Duodenal mucosa (tissue), 2 donors: ENCODE data around the gene SLC48A1.

Experiments used
- H3K27ac ChIP-seq: one replicate; pipeline ENCODE4 v1.7.0; 2013; ENCODE audit warnings: low read depth, low read length
- H3K27me3 ChIP-seq, 2 donors: one replicate each; pipeline ENCODE4 v1.7.0; 2013; ENCODE audit warnings: low read length in 2 of 2, control low read depth in 1 of 2; ENCODE audit not compliant: insufficient read depth in 2 of 2, control insufficient read depth in 1 of 2
- H3K36me3 ChIP-seq, 2 donors: one replicate each; pipeline ENCODE4 v1.7.0; 2013; ENCODE audit warnings: low read length in 2 of 2, control low read depth in 1 of 2; ENCODE audit not compliant: insufficient read depth in 2 of 2, control insufficient read depth in 1 of 2
- H3K4me1 ChIP-seq, 2 donors: one replicate each; pipeline ENCODE4 v1.7.0; 2013; ENCODE audit warnings: low read length in 2 of 2, control low read depth in 1 of 2; ENCODE audit not compliant: insufficient read depth in 2 of 2, control insufficient read depth in 1 of 2
- H3K4me3 ChIP-seq, 2 donors: one replicate each; pipeline ENCODE4 v1.7.0; 2013; ENCODE audit warnings: low read length in 2 of 2, low read depth in 1 of 2
- H3K9ac ChIP-seq, 2 donors: one replicate each; pipeline ENCODE4 v1.7.0; 2013; ENCODE audit warnings: low read length in 2 of 2, low read depth in 1 of 2
- H3K9me3 ChIP-seq, 2 donors: one replicate each; pipeline ENCODE4 v1.7.0; 2013; ENCODE audit warnings: low read length in 2 of 2, control low read depth in 1 of 2; ENCODE audit not compliant: control insufficient read depth in 1 of 2

SLC48A1 gene

DNA sequence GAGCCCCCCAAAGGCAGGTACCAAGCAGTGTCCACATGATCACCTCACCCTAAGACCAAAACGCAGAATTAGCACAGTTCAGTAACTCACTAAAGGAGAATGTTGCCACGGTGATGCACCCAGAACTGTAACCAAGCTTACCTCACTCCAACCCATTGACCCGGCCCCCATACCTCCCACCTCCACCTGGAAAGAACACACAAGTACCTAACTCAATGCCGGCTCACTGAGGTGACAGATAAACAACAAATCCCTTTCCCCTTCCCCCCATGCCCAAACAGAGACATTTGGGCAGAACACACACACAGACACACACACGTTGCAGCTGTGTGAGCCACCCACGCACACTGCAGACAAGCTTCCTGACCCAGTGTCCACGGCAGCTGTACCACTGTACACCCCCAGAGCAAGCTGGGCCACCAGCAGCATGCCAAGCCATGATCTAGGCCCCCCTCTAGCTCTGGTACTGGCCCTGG, 15.6 kb upstream of the SLC48A1 start:
- H3K4me3 ChIP-seq, result peak overlapping the region; percentile 41 to 75
- no peak overlapping the region for H3K9ac ChIP-seq
- peaks cover 54 to 59% of the 10 kb centered on the region in 2 donors for H3K4me1 ChIP-seq

DNA sequence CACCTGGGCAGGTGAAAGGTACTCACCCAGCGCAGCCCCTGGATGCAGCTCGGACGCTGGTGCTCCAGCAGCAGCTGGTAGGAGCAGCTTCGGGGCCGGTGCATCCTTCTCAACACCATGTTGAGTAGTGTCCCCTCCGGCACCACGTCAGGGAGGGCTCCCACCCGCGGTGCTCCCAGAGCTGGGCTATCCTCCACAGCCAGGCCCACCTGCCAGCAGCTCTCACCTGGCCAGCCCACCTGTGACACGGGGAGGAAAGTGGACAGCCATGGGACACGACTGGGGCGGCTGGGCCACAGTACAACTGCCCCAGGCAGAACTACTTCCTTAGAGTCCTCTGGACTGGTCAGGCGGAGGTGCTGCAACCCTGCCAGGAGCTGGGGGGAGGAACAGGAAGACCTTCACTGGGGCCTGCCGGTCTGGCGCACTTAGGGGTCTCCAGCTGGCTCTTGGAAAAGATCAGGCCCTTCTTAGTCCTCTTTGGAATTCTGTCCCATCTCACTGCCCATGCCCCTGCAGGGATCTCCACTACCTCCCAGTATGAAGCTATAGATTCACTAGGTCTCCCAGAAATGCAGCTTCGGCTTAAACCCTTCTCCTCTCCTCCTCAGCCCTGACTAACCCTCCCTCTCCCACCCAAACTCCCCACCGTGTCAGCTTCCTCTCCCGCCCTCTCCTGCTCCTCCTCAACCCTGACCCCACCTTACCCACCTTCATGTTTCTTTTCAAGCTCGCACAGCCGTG, 15.0 kb upstream of the SLC48A1 start:
- Histone ChIP-seq H3K36me3 (no peaks in the 10 kb centered on the region), H3K9ac (peak overlapping the region; percentile 20 to 70), H3K27ac (peak overlapping the region; percentile 57), H3K4me1 (peaks cover 52 to 59% of the 10 kb centered on the region in 2 donors), H3K4me3 (peak overlapping the region; percentile 75 to 83), H3K27me3 (no peaks in the 10 kb centered on the region), H3K9me3 (no peaks in the 10 kb centered on the region)

More for the DNA sequence above, 15.6 kb upstream of the SLC48A1 start:
- Histone ChIP-seq H3K9me3 (no peaks in the 10 kb centered on the region), H3K36me3 (no peaks in the 10 kb centered on the region), H3K27ac (peak overlapping the region; percentile 57), H3K27me3 (no peaks in the 10 kb centered on the region)

DNA sequence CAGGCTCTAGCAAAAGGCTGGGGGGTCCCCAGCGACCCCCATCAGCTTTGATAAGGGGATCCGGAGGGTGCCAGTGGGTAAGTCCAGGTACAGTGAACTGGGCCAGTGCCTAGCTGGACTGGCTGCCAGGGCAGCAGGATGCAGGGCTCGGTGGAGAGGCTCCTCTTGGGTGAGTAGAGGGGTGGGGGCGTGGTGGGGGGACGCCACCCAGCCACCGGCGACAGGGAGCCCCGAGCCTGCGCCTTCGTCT, 14.5 kb upstream of the SLC48A1 start:
- Histone ChIP-seq H3K9me3 (no peaks in the 10 kb centered on the region), H3K9ac (peak overlapping the region; percentile 20 to 70), H3K36me3 (no peaks in the 10 kb centered on the region), H3K4me1 (peaks cover 47 to 54% of the 10 kb centered on the region in 2 donors), H3K27me3 (no peaks in the 10 kb centered on the region), H3K27ac (peak overlapping the region; percentile 57), H3K4me3 (peak overlapping the region; percentile 75 to 83)

DNA sequence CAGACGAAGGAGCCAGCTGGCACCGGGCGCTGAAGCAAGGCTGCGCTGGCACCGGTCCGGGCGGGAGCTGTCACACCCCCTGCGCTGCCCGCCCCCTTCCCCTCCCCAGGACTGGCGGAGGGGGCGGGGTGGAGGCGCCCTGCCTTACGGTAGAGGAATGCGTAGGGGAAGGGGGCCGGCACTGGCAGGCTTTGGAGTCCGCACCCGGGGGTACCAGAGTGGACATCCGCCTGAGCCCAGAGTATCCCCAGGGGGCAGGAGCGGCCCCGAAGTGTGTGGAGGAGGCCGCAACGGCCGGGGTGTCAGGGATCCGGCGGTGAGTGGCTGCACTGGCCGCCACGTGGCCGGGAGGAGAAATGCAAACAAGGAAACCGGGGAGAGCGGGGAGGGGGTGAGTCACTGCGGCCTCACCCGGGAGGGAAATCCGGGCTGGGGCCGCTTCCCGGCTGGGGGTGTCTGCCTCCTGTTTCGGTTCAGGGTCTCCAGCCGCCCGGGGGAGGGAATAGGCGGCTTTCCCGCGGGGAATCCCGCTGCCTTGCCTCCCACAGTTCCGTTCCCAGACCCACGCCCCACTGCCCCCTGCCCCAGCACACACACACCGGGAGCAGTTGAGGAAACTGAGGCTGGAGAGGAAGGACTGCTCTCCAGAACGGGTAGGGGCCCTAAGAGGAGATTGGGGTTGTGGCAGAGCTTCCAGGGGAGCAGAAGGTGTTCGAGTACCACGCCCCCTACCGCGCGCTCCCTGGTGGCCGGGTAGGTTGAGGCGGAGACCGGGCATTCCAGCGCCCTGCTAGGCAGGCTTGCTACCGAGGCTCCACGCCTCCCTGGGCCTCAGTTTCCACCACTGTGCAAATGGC, 14.0 kb upstream of the SLC48A1 start, which contains the start of gene RAPGEF3:
TSS of gene RAPGEF3 (minus strand) at position 47 of the 857 bp plus-strand sequence. CDS start 324 bp downstream, outside the sequence.
- H3K9me3 ChIP-seq, result no peaks in the 10 kb centered on the region
- peak within 1 kb of the TSS; percentile 57 for H3K27ac ChIP-seq
- no peaks in the 10 kb centered on the region for H3K27me3 ChIP-seq
- peaks cover 42 to 48% of the 10 kb centered on the region in 2 donors for H3K4me1 ChIP-seq
- peak within 1 kb of the TSS; percentile 70 to 75 for H3K9ac ChIP-seq
- H3K4me3 ChIP-seq, result peak within 1 kb of the TSS; percentile 75 to 83
- no peaks in the 10 kb centered on the region for H3K36me3 ChIP-seq

DNA sequence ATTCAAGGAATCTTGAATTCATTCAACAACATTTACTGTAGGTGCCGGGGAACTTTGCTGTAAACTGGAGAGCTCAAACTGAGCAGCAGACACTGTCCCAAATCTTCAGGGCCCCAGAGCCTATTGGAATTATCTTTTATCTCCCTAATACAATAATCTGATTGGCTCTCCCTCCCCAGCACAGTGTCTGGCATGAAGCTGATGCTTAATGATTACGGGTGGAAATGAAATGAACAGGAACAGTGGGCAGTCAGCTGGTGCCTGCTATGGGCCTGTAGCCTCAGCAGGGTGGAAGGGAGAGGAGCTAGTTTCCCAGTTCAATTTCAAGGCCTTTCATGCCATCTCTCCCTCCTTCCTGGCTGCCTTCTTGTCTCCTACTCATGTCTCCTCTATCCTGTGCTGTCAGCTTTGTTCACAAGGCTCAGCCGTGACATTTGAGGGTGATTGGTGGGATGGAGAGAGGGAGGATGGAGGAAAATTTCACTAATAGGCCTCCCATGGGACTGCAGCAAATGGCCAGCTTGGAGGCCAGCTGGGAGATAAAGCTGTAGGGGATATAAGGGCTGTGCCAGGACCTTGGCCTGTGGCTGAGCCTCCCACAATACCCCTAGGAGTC, 10.1 kb upstream of the SLC48A1 start:
- no peaks in the 10 kb centered on the region for H3K27me3 ChIP-seq
- H3K4me1 ChIP-seq, result peaks cover 11 to 14% of the 10 kb centered on the region in 2 donors
- no peak overlapping the region for H3K4me3 ChIP-seq
- no peaks in the 10 kb centered on the region for H3K9me3 ChIP-seq
- no peaks in the 10 kb centered on the region for H3K36me3 ChIP-seq
- no peak overlapping the region for H3K27ac ChIP-seq
- no peak overlapping the region for H3K9ac ChIP-seq

DNA sequence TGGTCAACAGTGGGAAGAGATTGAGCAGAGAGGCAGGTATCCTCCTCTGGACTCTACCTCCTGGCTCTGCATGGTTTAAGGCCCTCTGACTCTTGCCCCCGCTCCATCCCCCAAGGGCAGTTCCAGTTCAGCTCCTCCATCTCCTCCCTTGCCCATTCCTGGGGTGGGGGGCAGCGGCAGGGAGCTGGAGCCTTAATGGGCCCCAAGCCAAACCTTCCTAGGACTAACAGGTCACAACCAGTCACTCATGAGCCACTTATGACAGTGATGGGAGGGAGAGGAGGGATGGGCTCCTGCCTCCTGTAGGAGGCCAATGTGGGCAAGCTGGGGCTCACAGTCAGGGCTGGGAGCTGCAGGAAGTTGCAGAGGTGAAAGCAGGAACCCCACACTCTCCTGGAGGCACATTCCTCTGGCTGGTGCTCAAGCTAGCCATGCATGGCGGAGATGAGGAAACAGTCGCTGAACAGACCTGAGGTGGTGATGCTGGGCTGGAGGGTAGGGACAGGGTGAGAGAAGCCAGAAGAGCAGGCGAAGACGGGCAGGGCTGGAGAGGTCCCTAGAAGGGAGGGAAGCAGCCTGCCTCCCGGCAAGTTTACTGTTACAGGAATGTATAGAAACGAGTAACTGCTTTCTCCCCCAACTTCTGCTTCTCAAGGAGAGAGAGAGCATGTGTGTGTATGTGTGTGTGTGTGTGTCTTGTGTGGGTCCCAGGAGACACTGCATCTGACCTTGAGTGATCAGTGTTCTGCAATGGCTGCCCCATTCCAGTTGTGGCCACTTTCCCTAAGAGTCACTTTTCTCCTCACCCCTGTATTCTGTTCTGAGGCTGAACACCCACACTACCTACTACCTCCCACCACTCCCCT, 9.3 kb upstream of the SLC48A1 start:
- H3K9ac ChIP-seq, result no peak overlapping the region
- H3K27ac ChIP-seq, result no peak overlapping the region

DNA sequence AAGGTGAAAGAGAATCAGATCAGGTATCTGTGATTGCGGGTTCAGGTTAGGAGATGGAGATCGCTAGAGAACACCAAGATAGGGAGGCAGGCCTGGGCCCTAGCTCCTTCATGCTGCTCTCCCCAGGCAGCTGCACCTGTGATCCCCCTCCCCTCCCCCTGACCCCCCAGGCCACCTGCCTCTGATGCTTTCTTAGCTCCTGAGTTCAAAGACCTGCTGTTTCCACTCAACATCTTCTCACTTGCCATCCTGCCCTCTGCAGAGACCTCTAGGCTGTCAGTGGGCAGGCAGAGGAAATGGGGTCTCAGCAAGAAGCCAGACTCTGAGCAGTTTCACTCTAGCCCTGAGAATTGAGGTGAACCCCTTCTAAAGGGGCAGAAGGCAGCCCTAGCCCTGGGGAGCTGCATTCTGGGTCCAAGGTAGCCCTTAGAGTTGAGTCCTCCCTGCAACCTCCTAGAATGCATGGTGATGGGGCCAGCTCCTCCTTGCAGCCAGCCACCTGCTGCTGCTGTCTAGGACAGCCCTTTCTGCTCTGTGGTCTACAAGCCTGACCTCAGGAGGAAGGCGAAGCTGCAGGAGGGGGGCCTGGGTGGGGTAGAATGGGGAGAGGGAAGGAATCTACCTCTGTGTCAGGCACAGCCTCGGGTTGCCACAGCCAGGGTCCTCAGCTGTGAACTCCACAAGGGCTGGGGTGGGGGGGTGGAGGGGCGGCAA, 6.4 kb upstream of the SLC48A1 start:
- H3K27me3 ChIP-seq, result no peaks in the 10 kb centered on the region
- no peaks in the 10 kb centered on the region for H3K9me3 ChIP-seq
- no peaks in the 10 kb centered on the region for H3K4me1 ChIP-seq
- no peak overlapping the region for H3K4me3 ChIP-seq
- no peak overlapping the region for H3K27ac ChIP-seq
- H3K9ac ChIP-seq, result no peak overlapping the region
- H3K36me3 ChIP-seq, result no peaks in the 10 kb centered on the region

More for the DNA sequence above, 9.3 kb upstream of the SLC48A1 start:
- no peak overlapping the region for H3K4me3 ChIP-seq
- no peaks in the 10 kb centered on the region for H3K27me3 ChIP-seq
- no peaks in the 10 kb centered on the region for H3K9me3 ChIP-seq
- no peaks in the 10 kb centered on the region for H3K36me3 ChIP-seq
- H3K4me1 ChIP-seq, result peaks cover 5 to 7% of the 10 kb centered on the region in 2 donors

DNA sequence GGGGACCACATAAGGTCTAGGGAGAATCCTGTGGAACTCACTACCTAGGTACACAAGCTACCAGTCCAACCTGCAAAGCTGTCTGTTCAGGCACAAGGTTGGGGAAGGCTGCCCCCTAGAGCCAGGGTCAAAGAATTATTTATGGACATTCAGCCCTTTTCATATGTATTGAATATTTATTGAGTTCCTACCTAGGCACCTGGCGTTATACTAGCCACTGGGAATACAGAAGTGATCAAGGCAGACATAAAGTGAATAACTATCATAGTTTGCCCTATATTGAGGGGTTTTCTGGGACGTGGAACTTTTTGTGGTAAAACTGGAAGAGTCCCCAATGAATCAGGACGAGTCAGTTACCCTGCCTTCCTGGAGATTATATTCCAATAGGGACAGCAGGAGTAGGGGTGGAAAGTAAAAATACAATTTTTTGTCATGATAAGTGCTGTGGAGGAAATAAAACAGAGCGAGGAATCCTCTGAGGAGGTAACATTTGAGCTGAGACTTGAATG, 5.8 kb upstream of the SLC48A1 start:
- no peaks in the 10 kb centered on the region for H3K36me3 ChIP-seq
- no peak overlapping the region for H3K4me3 ChIP-seq
- H3K9me3 ChIP-seq, result no peaks in the 10 kb centered on the region
- H3K4me1 ChIP-seq, result peaks cover 0 to under 1% of the 10 kb centered on the region in 2 donors
- no peak overlapping the region for H3K9ac ChIP-seq
- no peaks in the 10 kb centered on the region for H3K27me3 ChIP-seq
- no peak overlapping the region for H3K27ac ChIP-seq

DNA sequence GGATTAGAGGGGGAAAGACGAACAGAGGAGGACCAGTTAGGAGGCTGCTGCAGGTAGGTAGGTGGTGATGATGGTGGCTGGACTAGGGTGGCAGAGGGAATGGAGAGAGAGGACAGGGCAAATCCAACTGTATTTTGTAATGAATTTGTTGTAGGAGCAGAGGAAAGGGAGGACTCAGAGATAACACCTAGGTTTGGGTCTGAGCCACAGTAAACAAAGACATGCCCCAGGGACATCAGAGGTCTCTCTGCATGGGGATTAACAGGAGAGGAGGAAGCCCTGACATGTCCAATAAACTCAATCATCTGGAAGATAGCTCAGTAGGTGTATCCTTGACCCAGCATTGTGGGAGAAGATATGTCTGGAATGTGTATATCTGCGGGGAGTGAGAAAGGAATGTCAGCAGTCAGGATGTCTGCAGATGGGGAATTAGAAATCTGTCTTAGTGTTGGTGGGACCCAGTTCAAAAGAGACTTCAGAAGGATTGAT, 4.7 kb upstream of the SLC48A1 start:
- Histone ChIP-seq H3K9me3 (no peaks in the 10 kb centered on the region), H3K27me3 (no peaks in the 10 kb centered on the region), H3K4me1 (peaks cover 0 to 6% of the 10 kb centered on the region in 2 donors), H3K9ac (no peak overlapping the region), H3K4me3 (no peak overlapping the region), H3K36me3 (no peaks in the 10 kb centered on the region), H3K27ac (no peak overlapping the region)
